GM12892 (cell line): ENCODE data around the gene TSHZ3.

ENCODE experiments used
- DNase-seq: peaks from one replicate; pipeline ENCODE4 v3.0.0; 2011; ENCODE audit not compliant: insufficient read length
- FAIRE-seq: peaks from 2 replicates; lab custom pipeline; 2011; peaks lifted over from hg19 to GRCh38; lab: Jason Lieb, UNC
- POLR2A ChIP-seq: IDR thresholded peaks from 2 replicates; pipeline ENCODE4 v1.6.1; 2011; ENCODE audit warnings: low read depth, low read length, control low read depth
- POLR2AphosphoS5 ChIP-seq: IDR thresholded peaks from 2 replicates; pipeline ENCODE4 v1.6.1; 2011; ENCODE audit warnings: low read depth, low read length, control low read depth
- TAF1 ChIP-seq: IDR thresholded peaks from 2 replicates; pipeline ENCODE4 v1.6.1; 2011; ENCODE audit warnings: low read depth, mild to moderate bottlenecking, control low read depth, low read length, borderline replicate concordance

TSHZ3 gene

GRCh38 chr19:31352782-31353651, 3.8 kb upstream of the TSHZ3 start:
- TF ChIP-seq POLR2AphosphoS5 = no peak
- TF ChIP-seq POLR2A = no peak
- no peak for TF ChIP-seq TAF1
- FAIRE-seq = no peak
- DNase-seq = no peak

GRCh38 chr19:31352296-31352781, 3.1 kb upstream of the TSHZ3 start:
- FAIRE-seq (no peak), DNase-seq (no peak)
- TF ChIP-seq POLR2AphosphoS5 = no peak
- no peak for TF ChIP-seq POLR2A
- no peak for TF ChIP-seq TAF1

DNA sequence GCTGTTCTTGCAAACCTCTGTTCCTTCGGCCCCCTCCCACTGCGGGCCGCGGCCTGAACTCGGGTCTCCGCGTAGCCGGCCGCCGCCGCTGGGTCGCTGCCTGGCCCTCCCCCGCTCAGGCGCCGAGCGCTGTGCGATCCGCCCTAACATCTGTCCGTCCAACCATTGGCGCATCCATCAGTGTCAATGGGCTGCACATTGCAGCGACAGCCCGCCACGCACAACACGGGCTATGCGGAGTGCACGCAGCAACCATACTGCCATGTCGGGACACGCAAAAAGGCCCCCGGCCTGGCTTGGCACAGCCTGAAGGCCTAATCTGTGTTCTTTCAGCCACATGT, 2.6 kb upstream of the TSHZ3 start:
- no peak for DNase-seq
- TF ChIP-seq TAF1 = no peak
- no peak for TF ChIP-seq POLR2AphosphoS5
- TF ChIP-seq POLR2A = no peak
- no peak for FAIRE-seq

GRCh38 chr19:31351056-31351854, 2.0 kb upstream of the TSHZ3 start:
- TF ChIP-seq POLR2AphosphoS5 (no peak), TAF1 (no peak), POLR2A (no peak)
- no peak for DNase-seq
- FAIRE-seq = no peak

DNA sequence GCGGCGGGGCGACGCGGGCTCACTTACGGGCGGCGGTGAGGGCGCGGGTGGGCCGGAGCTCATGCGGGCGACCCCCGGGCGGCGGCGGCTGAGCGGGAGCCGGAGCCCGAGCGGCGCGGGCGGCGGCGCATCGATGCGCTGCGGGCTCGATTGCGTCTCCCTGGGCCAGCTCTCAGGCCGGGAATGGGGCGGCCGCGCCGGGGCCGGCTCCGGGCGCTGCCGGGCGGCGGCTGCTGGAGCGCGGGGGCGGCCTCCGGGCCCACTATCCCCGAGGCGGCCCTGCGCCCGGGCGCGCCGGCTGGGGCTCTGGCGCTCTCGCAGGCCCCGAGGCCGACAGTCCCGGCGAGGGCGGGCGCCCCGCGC, 1.4 kb upstream of the TSHZ3 start:
- no peak for FAIRE-seq
- DNase-seq = no peak
- TF ChIP-seq TAF1 (no peak), POLR2A (no peak), POLR2AphosphoS5 (no peak)

DNA sequence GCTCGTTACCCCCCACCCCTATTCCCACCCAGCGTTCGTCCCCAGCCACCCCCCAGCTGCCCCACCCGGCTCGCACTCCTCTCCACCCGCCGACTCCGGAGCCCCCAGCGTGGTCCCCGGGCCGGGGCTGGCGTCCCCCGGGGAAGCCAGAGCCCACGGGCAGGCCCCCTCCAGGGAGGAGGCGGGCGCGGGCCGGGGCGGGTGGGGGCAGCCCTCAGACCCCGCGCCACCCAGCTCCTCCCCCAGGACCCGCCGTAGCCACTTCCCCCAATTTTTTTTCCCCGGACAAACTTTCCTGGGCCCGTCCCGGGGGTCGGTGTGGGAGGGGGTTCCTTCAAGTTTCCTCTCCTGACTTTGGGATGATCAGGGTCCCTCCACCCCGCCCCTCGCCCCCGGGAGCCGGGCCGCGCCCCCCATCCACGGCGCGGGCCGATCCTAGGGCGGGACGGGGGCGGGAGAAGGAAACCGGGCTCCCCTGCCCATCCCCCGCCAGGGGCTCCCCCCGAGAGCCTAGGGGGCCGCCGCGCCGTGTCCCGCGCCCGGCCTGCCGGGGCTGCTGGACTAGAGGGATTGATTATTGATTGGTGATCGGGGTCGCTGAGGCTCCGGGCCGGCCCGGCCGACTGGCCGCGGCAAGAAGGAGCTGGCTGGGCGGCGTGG, 927 bp upstream of the TSHZ3 start:
- no peak for FAIRE-seq
- TF ChIP-seq TAF1 (no peak), POLR2AphosphoS5 (no peak), POLR2A (no peak)
- DNase-seq = no peak

DNA sequence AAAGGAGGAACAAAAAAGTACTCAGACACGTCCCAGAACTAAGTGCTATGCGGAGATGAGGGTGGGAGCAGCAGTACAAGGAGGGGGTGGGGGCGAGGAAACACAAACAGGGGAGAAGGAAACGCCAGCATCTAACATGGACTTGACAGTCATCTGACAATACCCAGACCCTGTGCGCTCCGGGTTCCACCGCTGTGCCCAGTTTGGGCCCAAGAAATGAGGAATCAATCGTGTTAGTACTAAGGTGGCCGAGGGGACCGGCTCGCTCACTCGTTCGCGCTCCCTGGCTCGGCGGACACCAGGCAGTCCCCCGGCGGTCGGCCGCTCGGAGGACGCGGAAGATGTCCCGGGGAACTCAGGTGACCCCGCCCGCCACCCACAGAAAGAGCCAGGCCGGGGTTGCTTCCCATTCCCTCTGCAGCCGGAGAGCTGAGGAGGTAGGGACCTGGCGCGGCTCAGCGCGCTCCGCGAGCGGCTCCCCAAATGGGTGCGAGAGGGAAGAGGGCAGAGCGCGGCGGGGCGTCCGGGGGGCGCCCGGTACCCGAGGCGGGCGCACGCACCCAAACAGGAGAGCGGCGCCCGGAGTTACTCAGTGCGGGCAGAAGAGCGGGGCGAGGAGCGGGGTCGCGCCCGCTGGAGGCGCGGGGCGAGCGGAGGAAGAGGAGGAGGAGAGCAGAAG, 616 bp downstream of the TSHZ3 start:
- TF ChIP-seq POLR2AphosphoS5 (no peak), POLR2A (no peak), TAF1 (no peak)
- no peak for DNase-seq
- FAIRE-seq = no peak

GRCh38 chr19:31347828-31348392, 1.3 kb downstream of the TSHZ3 start:
- DNase-seq (no peak), FAIRE-seq (no peak)
- TF ChIP-seq TAF1 (no peak), POLR2AphosphoS5 (no peak), POLR2A (no peak)

GRCh38 chr19:31347354-31347753, 1.9 kb downstream of the TSHZ3 start:
- DNase-seq (no peak), FAIRE-seq (no peak)
- no peak for TF ChIP-seq POLR2A
- TF ChIP-seq POLR2AphosphoS5 = no peak
- no peak for TF ChIP-seq TAF1
